Rectal smooth muscle tissue (tissue), 1 donor: ENCODE data around the gene SLC39A2.
"Not testable (repeated sequence)": the region's sequence is repeated elsewhere in the genome, so short reads cannot be mapped to it uniquely, and the experiment has no call there.

Experiments used
- H3K27ac ChIP-seq: one replicate; pipeline ENCODE4 v1.7.0; 2013; ENCODE audit warnings: low read depth, low read length, inconsistent platforms
- H3K27me3 ChIP-seq: one replicate; pipeline ENCODE4 v1.7.0; 2013; ENCODE audit warnings: low read length; ENCODE audit not compliant: control insufficient read depth, insufficient read depth
- H3K36me3 ChIP-seq: one replicate; pipeline ENCODE4 v1.7.0; 2013; ENCODE audit warnings: low read length; ENCODE audit not compliant: control insufficient read depth, insufficient read depth
- H3K4me1 ChIP-seq: one replicate; pipeline ENCODE4 v1.7.0; 2013; ENCODE audit warnings: low read length; ENCODE audit not compliant: control insufficient read depth, insufficient read depth
- H3K4me3 ChIP-seq: one replicate; pipeline ENCODE4 v1.7.0; 2013; ENCODE audit warnings: low read length
- H3K9ac ChIP-seq: one replicate; pipeline ENCODE4 v1.7.0; 2013; ENCODE audit warnings: low read length

Gene SLC39A2

DNA sequence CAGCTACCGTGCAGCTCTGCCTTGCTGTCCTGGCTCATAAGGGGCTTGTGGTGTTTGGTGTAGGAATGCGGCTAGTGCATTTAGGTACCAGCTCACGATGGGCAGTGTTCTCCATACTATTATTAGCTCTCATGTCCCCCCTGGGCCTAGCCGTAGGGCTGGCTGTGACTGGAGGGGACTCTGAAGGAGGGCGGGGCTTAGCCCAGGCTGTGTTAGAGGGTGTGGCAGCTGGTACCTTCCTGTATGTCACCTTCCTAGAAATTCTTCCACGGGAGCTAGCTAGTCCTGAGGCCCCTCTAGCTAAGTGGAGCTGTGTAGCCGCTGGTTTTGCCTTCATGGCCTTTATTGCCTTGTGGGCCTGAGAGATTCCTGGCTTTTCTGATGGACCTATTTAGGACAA lies 2.1 kb downstream of the SLC39A2 start:
- H3K4me1 ChIP-seq, result no peaks in the 10 kb centered on the region
- H3K27me3 ChIP-seq, result no peaks in the 10 kb centered on the region
- peaks cover 5% of the 10 kb centered on the region for H3K36me3 ChIP-seq
- H3K9ac ChIP-seq, result no peak overlapping the region
- H3K27ac ChIP-seq, result no peak overlapping the region
- H3K4me3 ChIP-seq, result no peak overlapping the region

DNA sequence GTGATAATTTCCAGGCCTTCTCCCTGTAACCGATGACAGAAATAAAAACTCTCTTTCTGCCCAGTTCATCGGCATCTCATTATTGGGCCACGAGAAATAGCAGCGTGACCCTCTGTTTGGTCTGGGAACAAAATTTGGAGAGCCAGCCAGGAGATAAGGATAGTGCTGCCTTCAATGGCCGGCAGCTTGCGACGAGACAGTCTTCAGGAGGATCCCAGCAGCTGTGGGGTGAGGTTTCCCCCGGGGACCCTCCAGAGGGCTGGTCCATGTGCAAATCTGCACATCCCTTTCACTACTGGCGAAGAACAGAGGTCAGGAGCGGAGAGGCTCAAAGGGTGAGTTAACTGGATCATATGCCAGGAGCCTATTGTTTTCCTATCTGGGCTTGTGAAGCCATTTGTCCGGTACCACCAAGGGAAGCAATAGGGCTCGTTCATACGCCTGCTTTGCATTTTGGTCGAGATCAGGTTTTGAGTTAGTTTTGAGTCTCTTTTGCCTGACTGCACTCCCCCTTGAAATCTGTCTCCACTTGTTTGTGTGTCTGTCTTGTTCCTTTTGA lies 4.8 kb downstream of the SLC39A2 start:
- no peak overlapping the region for H3K4me3 ChIP-seq

DNA sequence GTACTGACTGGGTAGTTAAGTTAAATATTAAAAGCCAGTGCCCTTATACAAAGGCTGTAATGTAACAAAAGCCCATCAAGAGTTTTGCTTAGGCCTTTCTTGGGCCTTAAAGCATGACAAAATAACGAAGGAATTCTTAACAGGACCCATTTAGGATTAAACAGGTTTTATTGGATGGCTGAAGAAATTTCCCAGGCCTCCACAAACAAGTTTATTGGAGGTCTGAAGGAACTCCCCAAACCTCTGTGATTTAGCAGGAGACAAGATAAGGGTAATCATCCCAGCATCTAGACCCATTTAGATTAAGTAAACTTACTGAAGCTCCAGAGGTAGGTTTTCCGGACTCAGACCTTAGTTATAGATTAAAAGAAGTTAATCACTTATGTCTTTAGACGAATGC lies 10.6 kb downstream of the SLC39A2 start:
- not testable (repeated sequence) for H3K27me3 ChIP-seq, H3K4me1 ChIP-seq, H3K27ac ChIP-seq, H3K9ac ChIP-seq, H3K4me3 ChIP-seq, H3K36me3 ChIP-seq

More for the DNA sequence above, 4.8 kb downstream of the SLC39A2 start:
- Histone ChIP-seq H3K27me3 (no peaks in the 10 kb centered on the region), H3K36me3 (no peaks in the 10 kb centered on the region), H3K9ac (no peak overlapping the region), H3K27ac (no peak overlapping the region), H3K4me1 (no peaks in the 10 kb centered on the region)

DNA sequence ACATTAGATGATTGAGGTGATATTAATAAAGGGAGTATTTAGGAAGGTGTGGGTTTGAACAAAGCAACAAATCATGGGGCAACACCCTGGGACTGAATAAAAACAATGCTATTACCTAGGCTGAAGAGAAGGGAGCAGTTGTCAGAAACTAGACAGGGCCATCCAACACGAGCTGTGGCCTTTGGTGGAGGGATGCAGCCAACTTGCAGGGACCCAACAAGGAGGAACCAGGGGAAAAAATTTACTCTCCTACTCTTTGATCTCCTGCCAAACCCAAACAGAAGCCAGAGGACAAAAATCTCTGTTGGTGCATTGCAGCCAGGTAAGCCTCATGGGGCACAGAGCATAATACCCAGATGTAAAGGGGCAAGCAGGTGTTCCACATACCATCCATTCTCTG lies 12.0 kb downstream of the SLC39A2 start:
- Histone ChIP-seq H3K27me3 (no peaks in the 10 kb centered on the region), H3K36me3 (no peaks in the 10 kb centered on the region), H3K9ac (no peak overlapping the region), H3K4me3 (no peak overlapping the region), H3K27ac (no peak overlapping the region), H3K4me1 (no peaks in the 10 kb centered on the region)

DNA sequence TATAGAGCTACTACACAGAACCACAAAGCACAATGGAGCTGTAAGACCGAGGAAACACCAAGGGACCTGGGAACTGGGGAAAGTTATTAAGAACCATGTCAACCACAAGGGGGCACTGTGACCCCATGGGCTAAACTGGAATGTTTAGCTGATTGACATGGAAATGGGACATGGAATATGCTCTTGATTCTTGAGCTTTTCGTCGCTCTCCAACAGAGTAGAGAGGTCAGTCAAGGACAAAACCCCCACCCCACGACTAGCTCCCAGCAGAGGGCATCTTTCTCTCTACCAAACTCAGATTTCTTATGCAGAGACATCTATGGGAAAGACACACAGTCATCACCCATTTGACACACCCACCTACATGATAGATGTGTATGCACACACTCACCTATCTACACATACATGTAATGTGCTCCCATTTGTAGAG lies 15.7 kb downstream of the SLC39A2 start:
- Histone ChIP-seq H3K36me3 (peaks cover 18% of the 10 kb centered on the region), H3K4me1 (no peaks in the 10 kb centered on the region), H3K4me3 (no peak overlapping the region), H3K27ac (no peak overlapping the region), H3K9ac (no peak overlapping the region), H3K27me3 (no peaks in the 10 kb centered on the region)

DNA sequence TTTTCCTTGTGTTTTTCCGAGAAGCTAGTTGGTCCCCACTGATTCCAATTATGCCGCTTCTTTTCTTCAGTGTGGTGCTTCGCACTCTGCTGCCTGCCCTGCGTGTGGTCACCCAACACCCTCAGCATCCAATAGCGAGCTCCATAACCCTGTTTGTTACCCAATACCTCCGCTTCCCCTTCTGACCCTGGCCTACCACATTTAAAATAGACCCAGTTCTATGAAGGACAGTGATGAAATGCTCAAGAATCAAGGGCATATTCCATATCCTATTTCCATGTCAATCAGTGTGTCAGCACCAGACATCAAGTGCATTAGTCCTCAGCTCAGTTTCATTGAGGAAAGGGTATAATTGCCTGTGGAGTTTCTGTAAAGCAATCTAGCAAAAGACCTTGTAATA lies 16.2 kb downstream of the SLC39A2 start:
- Histone ChIP-seq H3K36me3 (peaks cover 21% of the 10 kb centered on the region), H3K27me3 (no peaks in the 10 kb centered on the region), H3K9ac (no peak overlapping the region), H3K4me3 (no peak overlapping the region), H3K4me1 (no peaks in the 10 kb centered on the region), H3K27ac (no peak overlapping the region)

- Histone ChIP-seq H3K4me1 (no peaks in the 10 kb centered on the region), H3K27me3 (no peaks in the 10 kb centered on the region), H3K27ac (no peak overlapping the region), H3K9ac (no peak overlapping the region), H3K4me3 (no peak overlapping the region), H3K36me3 (peaks cover 26% of the 10 kb centered on the region)
Observed at GRCh38 chr14:21016413-21017190, 17.5 kb downstream of the SLC39A2 start.

- H3K27ac ChIP-seq, result no peak overlapping the region
- no peak overlapping the region for H3K9ac ChIP-seq
- no peak overlapping the region for H3K4me3 ChIP-seq
- no peaks in the 10 kb centered on the region for H3K4me1 ChIP-seq
- H3K36me3 ChIP-seq, result peaks cover 26% of the 10 kb centered on the region
- no peaks in the 10 kb centered on the region for H3K27me3 ChIP-seq
Observed at GRCh38 chr14:21017528-21018245, 18.6 kb downstream of the SLC39A2 start.

DNA sequence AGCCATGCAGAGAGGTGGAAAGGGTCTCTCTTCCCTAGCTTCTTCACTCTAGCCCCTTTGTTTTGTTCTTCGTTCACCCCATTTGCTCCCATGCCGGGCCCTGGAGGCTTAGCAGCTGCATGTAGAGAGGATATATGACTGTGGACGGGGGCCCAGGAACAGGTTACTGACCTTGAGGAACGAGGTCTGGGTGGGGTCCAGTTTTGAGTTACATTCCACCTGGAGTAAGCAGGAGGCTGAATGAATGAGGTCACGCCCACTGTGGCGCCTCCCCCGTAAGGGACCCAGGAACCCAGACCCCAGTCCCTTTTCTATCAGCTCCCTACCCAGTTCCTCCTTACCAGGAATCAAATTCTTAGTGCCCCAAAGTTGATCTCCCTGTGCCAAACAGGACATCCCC lies 19.2 kb downstream of the SLC39A2 start:
- Histone ChIP-seq H3K36me3 (peaks cover 26% of the 10 kb centered on the region), H3K27ac (no peak overlapping the region), H3K27me3 (no peaks in the 10 kb centered on the region), H3K4me3 (no peak overlapping the region), H3K9ac (no peak overlapping the region), H3K4me1 (no peaks in the 10 kb centered on the region)

GRCh38 chr14:21018781-21019180 lies 19.7 kb downstream of the SLC39A2 start:
- Histone ChIP-seq H3K27ac (no peak overlapping the region), H3K27me3 (no peaks in the 10 kb centered on the region), H3K4me1 (no peaks in the 10 kb centered on the region), H3K9ac (no peak overlapping the region), H3K36me3 (peaks cover 26% of the 10 kb centered on the region), H3K4me3 (no peak overlapping the region)

GRCh38 chr14:21019366-21019765 lies 20.3 kb downstream of the SLC39A2 start:
- H3K36me3 ChIP-seq, result peaks cover 26% of the 10 kb centered on the region
- no peaks in the 10 kb centered on the region for H3K4me1 ChIP-seq
- H3K27me3 ChIP-seq, result no peaks in the 10 kb centered on the region
- no peak overlapping the region for H3K4me3 ChIP-seq
- no peak overlapping the region for H3K9ac ChIP-seq
- H3K27ac ChIP-seq, result no peak overlapping the region

DNA sequence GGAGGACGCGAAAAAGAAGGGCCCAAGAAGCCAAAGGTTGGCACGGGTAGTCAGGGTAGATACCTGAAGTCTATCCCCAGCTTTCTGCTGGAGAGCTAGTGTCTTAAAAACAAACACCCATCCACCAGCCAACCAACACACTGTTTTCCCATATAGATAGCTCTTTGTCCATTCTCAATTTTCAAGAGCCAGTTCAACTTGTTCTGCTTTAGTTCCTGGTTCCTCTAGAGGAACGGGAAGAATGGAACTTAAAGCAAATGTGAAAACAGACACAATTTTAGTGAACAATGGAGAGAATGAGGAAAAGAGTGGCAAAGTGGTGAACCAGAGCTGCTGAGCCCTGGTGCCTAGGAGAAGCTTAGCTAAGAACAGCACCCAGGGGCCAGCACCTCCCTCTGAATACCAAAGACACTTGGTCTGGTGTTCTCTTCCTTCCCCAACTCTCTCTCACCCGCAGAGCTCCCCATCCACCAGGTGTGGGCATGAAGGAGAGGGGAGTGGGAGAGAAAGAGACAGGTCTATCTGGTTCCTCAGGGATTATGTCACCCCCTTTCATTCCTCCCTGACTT lies 22.0 kb downstream of the SLC39A2 start:
- peaks cover 26% of the 10 kb centered on the region for H3K36me3 ChIP-seq
- H3K27ac ChIP-seq, result no peak overlapping the region
- peaks cover 3% of the 10 kb centered on the region for H3K4me1 ChIP-seq
- H3K4me3 ChIP-seq, result no peak overlapping the region
- H3K27me3 ChIP-seq, result no peaks in the 10 kb centered on the region
- no peak overlapping the region for H3K9ac ChIP-seq
